Mucosa of gallbladder (tissue), 1 donor: ENCODE results near the gene SETDB1. TPM values are rescaled to one million over a fixed set of nuclear protein-coding genes. Genes with fewer than 3 reads are reported as not detected.

ENCODE experiments used
- DNase-seq: peaks from one replicate; pipeline ENCODE4 v3.0.0-alpha.2; 2020; ENCODE audit warnings: low spot score
- total RNA-seq: library from RNA; stranded (reverse); gene quantifications from one replicate; pipeline ENCODE4 v1.2.1, GENCODE V29; 2021
- donor health status: DM: no; HTN: no; CAD: no.

The SETDB1 gene
- total RNA-seq, 1 donor from 2014 or later, result 42.6 TPM

DNA sequence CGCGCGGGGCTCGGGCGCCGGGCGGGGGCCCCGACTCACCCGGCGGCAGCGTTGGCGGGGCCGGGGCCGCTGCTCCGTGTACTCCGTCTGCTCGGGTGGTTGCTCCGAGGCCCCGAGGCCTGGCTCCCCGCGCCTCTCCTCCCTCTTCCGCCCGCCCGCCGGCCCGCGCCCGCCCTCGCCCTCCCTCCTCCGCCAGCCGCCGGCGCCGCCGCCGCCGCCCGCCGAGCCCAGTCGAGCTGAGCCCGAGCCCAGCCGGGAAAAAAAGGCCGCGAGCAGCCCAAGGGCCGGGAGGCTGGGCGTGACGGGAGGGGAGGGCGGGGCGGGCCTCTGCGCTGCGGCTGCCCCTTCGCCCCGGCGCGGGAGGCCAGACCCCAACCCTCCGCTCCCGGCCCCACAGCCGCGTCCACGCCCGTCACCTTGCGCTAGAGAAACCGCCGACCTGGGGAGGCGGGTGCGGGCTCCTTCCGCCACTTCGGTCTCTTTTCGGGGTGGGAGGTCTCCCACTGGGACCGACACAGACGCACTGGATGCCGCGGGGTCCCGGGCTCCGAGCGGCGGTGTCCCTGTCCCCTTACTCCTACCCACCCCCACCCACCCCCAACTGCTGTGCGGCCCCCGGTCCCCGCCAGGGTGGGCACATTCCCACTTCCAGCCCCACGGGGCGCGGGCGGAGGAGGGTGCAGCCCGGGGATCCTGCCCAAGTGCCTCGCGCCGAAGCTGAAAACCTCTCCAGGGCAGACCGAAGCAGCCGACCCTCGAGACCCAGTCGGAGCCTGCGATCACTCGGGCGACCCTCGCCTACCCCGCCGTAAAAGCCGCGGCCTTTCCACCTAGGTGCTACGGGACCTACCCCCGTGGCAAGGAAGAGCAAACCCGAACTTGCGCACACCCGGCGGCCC is 48.7 kb downstream of the SETDB1 start, which contains the start of gene CERS2:
Gene CERS2, minus strand, starts transcription at position 256 of the 899 bp plus-strand sequence. CDS start 5,745 bp downstream, outside the sequence.
- DNase-seq, result peak; percentile 79

DNA sequence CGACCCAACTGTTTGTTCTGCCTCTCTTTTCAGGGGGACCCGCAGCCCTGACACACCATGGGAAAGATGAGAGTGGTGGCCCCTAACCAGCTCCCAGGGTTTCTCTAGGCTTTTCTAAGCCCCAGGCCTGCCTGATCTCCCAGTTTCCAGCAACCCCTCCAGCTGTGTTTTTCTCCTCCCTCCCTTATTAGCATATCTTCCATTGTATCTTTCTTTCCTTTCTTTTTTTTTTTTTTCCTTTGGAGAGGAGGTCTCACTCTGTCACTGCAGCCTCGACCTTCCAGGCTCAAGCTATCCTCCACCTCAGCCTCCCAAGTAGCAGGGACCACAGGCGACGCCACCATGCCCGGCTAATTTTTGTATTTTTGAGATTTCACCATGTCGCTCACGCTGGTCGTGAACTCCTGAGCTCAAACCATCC is 50.2 kb downstream of the SETDB1 start:
- no peak for DNase-seq

DNA sequence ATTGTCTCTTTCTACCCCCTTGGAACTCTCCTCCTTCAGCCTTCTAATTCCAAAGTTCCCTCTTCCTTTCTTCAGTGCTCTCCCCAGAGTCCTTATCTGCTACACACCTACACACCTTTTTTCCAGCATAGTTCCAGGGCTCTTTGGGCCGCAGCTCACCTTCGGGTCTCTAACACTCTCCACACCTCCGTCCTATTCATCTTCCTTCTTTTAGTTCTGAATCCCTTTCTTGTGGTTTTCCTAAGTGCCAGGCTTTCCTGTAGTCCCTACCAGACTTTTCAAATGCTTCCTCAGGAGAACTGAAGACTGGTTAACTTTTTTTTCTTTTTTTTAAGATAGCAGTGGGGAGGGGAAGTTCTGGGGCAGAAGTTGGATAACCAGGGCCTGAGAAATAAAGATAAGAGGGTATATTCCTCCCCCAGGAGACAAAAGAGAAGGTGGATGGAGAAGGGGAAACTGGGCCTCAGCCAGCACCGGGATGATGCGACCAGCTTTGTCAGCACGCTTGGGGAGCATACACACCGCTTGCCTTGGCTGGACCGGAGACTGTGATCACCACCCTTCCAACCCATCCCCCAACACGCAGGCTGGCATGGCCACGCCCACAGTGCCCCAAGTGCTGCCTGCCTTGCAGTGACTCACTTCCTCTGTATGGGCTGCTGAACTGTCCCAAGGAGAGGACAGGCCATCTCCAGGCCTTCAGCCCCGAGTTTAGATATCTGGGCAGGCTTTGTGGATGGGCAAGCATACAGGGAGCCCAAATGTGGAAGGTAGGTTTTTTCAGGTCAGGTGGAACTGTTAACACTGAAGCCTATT is 50.9 kb downstream of the SETDB1 start:
- DNase-seq, result peak; percentile 92

DNA sequence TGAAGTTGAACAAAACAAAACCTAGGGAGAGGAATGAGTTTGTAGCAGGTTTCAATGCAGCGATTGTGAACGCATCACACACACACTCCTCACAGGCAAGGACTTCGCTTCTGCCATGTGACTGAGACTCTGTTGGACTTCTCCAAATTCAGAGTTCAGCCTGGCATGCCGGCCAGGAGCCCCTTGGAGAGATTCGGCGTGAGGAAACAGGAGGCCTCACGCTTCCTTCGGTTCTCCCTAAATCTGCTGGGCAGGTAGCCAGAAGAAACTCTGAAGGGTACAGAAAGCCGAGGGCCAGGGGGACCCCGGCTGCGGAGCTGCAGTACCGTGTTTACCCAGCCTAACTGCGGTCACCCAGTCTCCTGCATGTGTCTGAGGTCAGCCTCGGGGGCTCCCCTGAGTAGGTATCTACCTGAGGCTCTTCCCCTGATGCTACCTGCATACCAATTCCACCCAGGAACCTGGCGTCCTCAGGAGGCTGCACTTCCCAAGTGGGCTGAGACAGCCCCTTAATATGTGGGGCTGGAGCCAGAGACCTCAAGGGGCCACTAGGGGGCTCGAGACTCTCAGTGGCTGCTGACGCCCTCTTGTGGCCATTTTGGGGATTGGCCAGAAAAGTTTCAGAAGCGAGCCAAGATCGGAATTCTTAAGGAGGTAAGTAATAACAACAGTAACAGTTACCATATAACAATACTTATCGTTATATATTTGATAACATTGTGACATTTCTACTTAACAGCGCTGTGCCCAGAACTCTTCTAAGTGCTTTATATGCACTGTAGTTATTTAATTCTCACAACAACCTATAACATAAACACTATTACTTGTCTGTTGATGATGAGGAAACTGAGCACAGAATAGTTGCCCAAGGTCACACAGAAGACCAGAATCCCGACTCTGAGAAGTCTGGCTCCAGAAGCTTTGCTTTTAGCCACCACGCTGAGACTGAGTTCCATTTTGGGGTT is 53.2 kb downstream of the SETDB1 start:
- peak; percentile 92 for DNase-seq

DNA sequence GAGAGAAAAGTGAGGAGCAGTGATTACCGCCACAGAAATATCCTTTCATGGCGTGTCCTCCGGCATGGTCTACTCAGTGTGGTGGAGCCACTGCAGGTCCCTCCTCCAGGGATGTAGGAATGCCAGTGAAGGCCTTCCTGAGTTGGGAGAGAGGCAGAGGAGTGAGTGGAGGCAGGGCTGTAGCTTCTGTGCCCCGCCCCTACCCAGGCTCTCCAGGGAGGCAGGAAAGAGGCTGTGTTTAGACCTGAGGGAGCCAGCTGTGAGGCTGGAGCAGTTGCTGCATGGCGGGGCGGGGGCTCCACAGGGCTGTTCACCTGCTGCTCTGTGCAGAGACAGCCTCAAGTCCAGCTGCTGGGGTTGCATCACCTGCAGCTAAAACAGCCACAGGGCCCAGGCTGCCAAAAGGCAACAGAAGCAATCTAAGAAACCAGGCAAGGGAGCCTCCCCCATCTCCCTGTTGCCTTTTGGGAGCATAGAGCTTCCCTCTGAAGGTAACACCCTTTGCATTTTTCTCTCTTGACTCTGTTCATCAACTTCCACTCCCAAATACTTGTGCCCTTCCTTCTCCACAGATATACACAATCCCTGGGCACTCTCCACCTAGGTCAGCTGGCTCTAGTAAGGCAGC is 55.1 kb downstream of the SETDB1 start:
- DNase-seq, result peak; percentile 53

DNA sequence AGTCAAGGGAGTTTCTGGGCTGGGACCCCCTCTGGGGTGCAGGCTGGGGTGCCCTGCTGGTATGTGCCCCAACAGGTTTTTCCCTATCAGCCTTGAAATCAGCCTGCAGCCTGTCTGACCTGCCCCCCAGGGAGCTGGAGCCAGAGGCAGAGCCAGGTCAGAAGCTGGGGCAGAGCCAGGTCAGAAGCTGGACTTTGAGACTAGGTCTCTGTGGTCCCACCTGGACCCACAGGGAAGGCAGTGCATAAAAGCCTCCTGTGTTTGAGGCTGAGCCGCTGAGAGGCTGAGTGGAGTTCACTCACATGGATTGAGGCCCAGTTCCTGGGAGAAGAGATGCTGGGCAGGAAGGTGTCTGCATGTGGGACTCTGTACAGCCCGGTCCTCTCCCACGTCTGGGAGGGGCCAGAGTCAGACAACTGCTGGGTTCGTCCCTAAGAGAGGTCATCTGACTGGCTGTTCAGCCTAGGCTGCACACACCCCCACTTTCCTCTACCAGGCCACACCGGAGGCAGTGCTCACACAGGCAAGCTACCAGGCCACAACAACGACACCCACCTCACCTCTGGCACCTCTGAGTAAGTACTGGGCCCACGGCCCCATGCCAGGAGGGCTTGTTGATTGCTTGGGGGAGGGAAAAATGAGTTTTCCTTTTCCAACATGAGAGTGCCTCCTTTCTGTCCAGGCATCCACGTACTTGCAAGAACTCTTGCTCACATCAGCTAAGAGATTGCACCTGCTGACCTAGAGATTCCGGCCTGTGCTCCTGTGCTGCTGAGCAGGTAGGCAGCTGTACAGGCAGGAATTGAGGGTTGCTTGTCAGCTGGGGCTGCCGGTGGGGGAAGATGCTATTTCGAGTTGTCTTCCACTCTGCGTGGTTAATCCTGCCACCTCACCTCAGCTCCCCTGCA is 55.9 kb downstream of the SETDB1 start, which contains the start of gene ANXA9:
Gene ANXA9, plus strand, starts transcription at position 488 of the 908 bp plus-strand sequence. CDS start 814 bp downstream, outside the sequence.
- DNase-seq, result peak; percentile 68

DNA sequence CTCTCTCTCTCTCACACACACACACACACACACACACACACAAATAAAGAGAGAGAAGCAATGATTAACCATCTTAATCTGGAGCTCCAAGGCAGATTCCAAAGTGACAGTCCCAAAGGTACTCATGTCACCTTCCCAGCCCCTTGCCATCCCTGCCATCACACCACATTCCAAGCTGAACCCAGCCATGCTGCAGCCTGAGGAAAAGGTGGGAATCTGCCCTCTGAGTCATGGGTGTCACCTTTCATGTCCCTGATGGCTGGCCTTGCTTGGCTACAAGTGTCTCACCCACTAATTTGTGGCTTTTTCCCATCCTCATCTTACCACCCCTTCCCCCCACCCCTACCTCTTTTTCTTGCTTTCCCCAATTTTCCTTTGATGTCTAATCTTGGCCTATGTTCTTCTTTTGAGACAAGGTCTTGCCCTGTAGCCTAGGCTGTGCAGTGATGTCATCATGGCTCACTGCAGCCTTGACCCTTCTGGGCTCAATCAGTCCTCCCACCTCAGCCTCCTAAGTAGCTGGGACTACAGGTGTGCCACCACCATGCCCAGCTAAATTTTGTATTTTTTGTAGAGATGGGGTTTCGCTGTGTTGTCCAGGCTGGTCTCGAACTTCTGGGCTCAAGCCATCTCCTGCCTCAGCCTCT is 59.1 kb downstream of the SETDB1 start:
- no peak for DNase-seq

DNA sequence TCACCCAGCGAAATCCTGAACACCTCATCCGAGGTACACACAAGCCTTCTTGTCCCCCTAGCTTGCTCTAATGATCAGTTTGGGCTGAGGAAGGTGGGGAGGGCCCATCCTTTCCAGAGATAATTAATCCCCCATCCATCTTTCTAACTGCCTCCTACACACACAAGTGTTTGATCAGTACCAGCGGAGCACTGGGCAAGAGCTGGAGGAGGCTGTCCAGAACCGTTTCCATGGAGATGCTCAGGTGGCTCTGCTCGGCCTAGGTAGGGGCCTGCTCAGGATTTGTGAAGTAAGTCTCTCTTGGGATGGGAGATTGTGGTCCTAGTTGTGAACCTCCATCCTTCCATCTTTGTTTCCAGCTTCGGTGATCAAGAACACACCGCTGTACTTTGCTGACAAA is 61.8 kb downstream of the SETDB1 start:
- DNase-seq, result no peak

DNA sequence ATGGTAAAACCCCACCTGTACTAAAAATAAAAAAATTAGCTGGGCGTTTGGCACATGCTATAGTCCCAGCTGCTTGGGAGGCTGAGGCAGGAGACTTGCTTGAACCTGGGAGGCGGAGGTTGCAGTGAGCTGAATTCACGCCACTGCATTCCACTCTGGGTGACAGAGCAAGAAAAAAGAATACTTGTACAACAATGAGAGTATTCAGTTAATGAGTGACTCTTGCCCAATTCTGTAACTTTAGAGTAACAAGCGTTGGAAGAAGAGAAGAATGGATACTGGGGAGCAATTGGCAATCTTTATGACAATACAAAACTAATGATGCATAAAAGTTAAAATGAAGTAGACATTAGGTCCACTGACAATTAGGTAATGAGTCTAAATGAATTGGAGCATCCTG is 66.5 kb downstream of the SETDB1 start:
- no peak for DNase-seq

DNA sequence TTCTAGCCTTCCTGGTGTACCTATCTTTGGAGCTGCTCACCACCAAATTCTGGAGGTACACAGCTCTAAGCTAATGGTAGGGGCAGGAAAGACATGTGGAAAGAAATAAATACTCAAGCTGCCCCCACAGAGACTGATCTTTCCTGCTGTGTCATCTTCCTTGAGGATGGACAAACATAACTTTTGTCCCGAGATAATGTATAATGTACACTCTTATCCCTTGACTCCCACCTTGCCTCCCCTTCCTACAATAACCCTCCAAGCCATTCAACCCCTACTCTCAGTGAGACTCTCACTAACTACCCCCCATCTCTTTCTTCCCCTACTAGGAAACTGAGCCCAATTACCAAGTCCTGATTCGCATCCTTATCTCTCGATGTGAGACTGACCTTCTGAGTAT is 68.1 kb downstream of the SETDB1 start:
- DNase-seq, result no peak

DNA sequence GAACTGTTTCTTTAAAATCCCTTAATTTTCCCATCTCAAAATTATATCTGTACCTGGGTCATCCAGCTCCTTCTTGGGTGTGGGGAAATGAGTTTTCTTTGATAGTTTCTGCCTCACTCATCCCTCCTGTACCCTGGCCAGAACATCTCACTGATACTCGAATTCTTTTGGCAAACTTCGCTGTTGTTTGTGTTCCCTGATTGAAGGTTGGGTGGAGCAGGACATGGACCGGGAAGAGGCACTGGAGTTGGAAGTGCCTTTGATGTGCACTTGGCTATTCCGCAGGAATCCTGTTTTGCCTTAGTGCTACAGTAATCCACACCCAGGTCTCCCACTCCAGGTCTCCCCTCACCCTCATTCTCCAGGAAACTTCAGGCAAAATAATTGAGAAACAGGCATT is 69.3 kb downstream of the SETDB1 start:
- DNase-seq, result no peak

DNA sequence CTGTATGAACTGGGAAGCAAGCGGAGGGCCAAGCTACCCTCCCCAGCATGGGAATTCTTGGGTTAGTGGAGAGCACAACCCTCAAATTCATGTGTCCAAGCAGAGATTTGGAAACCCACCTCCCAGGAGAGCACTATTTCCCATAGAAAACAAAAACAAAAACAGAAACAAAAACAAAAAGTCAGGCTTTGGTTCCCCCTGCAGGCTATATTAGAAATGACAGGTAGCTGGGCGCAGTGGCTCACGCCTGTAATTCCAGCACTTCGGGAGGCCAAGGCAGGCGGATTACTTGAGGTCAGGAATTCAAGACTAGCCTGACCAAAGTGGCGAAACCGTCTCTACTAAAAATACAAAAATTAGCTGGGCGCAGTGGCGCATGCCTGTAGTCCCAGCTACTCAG is 69.7 kb downstream of the SETDB1 start:
- DNase-seq, result peak; percentile 36

DNA sequence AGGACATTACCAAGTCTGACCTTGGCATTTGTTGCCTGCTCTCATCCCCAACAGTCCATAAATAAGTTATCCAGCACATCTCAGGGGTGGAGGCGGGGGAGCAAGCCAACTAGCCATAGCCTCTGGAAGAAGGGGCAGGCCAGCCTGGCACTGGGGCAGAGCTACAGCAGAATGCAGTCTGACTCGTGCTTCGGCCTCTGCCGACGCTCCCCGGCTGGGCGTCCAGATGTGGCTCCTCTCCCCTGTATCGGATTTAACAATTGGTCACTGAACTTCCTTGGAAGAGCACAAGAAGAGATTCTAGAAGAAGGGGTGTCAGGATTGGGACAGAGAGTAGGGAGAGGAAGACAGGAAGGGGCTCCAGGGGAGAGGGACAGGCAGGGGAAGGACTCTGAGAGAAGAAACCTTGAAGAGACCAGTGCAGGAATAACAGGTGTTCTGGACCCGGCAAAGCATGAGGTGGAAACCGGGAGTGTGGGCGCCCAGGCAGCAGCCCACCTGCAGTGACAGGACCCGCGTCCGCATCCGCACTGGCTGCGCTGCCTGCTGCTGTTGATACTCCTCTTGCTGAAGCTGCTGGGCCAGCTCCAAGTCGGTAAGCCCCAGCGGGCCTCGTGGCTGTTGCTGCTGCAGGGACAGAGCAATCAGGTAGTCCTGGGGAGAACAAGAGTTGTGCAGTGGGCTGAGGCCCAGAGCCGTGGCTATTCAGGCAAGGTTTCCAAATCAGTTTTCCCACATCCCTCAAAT is 71.1 kb downstream of the SETDB1 start:
- DNase-seq, result no peak

DNA sequence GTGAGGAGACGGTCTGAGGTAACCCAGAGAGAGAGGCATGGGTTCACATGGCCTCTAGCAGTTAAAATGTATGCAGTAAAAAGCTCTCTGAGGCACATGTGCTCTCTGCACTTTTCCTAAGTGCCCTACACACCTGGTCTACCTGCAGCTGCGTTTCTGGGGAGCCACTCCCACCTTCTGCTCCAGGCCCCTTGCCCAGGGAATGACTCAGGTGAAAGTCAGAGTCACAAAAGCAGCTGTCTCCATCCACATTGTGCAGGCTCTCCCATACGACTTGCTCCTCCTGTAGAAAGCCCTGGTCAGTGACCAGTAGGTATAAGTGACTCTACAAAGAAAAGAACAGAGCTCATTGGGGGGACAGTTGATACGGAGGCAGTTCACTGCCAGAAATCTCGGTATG is 71.8 kb downstream of the SETDB1 start:
- DNase-seq, result no peak

DNA sequence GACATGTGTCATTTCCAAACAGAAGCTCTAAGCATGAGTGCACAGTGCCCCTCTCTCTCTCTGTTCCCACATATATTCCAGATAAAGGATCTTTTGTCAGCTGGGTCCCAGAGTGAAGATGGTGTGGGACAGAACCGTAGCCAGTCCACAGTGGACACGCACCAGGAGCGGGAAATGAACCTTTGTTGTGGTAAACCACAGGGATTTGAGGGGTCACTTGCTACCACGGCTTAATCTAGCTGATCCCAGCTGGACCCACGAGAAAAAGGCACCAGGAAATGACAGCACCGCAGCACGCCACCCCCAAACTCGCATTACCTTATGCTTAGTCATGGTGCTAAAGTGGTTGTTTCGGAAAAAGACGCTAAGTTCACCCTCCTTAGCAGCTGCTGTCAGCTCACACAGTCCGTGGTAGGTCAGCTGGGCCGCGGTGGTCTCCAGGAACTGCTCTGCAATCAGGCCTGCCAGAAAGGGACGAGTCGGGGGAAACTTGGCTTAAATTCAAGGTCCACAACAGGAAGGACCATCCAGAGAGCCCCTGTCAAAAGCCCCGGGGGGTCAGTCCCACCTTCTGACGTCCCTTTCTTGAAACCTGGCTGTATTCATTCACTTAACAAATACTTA is 73.0 kb downstream of the SETDB1 start:
- no peak for DNase-seq

DNA sequence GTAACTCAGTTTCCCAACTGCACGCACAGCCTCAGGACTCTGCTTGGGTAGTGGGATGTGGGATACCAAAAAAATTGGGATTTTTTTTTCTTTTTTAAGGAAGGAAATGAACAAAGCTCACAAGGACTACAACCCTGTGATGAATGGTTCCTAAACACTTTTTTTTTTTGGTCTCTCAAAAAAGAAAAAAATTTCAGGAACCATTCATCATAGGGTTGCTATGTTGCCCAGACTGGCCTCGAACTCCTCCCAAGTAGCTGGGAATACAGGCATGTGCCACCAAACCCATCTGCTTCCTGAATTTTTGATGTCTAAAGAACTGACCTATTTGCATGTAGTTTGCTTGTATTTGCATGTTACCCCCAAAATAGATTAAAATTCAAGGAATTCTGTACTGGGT is 73.8 kb downstream of the SETDB1 start:
- DNase-seq, result no peak

DNA sequence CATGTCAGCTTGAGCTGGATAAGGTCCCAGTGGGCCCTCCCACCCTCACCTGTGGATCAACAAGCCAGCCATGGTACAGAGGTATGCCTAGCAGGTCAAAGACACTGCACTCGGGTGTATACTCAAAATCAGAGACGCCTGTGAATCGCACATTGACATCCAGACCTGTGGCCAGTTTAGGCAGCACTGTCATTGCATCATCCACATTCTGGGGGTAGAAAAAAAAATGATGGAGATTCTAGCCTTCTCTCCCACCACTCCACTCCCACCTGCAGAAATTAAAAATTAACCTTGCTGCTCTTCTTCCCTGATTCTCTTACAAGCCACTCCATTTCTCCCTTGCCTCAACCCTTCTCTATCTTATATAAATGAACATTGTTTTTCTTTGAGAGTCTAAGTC is 74.2 kb downstream of the SETDB1 start:
- DNase-seq, result no peak

DNA sequence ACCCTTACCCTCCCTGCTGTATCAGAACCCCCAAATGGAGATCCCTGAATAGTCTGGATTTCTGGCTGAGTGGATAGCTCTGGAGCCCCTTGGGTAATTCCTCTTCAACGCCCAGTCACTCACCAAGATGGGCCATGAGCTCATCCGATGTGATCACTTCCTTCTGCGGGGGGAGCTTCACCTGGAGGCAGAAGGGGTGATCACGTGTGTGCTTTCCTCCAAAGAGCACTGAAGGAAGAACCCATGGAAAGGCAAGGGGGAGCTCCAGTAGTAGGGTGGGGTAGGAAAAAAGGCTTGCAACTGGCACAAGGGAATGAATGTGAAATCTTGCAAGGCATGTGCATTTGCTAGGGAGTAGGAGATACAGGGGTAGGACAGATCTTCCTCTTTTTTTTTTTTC is 75.4 kb downstream of the SETDB1 start:
- no peak for DNase-seq
